Ovary (tissue), 3 donors: Measurements from ENCODE around the gene CATSPER4.

Experiments used
- EP300 ChIP-seq: sonication (generic); formaldehyde crosslinking; IDR thresholded peaks from one replicate; pipeline ENCODE4 v1.6.1; 2017; ENCODE audit warnings: antibody characterized with exemption
- POLR2A ChIP-seq: fragments of 450-650 bp; IDR thresholded peaks from one replicate; pipeline ENCODE4 v1.6.1; 2017; ENCODE audit warnings: antibody characterized with exemption, mild to moderate bottlenecking, moderate library complexity
- TF ChIP-seq, protein P1 (sequence below), 3 donors: fragments of 450-650 bp in 2 of 3; fragments of 200-600 bp in 1 of 3; IDR thresholded peaks; one replicate each; pipeline versions ENCODE4 v1.5.1 to v1.8.0; 2016 to 2022; ENCODE audit warnings: antibody characterized with exemption in 3 of 3, mild to moderate bottlenecking in 1 of 3
- donor health status: DM: no; HTN: no; CAD: no.

- TF ChIP-seq, protein P1, sequence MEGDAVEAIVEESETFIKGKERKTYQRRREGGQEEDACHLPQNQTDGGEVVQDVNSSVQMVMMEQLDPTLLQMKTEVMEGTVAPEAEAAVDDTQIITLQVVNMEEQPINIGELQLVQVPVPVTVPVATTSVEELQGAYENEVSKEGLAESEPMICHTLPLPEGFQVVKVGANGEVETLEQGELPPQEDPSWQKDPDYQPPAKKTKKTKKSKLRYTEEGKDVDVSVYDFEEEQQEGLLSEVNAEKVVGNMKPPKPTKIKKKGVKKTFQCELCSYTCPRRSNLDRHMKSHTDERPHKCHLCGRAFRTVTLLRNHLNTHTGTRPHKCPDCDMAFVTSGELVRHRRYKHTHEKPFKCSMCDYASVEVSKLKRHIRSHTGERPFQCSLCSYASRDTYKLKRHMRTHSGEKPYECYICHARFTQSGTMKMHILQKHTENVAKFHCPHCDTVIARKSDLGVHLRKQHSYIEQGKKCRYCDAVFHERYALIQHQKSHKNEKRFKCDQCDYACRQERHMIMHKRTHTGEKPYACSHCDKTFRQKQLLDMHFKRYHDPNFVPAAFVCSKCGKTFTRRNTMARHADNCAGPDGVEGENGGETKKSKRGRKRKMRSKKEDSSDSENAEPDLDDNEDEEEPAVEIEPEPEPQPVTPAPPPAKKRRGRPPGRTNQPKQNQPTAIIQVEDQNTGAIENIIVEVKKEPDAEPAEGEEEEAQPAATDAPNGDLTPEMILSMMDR (IDR thresholded peaks at IDR 0.05) = no peak
- no peak for TF ChIP-seq POLR2A
- no peak for TF ChIP-seq EP300
These were observed 34.2 kb downstream of the CATSPER4 start for GRCh38 chr1:26224606-26225005.
